ENCODE measurements around the gene SIK1. TPM values are rescaled to one million over a fixed set of nuclear protein-coding genes. Genes with fewer than 3 reads are reported as not detected.
"Not testable (repeated sequence)": the region's sequence is repeated elsewhere in the genome, so short reads cannot be mapped to it uniquely, and the experiment has no call there.

The SIK1 gene
- total RNA-seq, 2 donors from 2014 or later: 0.52 to 43.2 TPM

DNA sequence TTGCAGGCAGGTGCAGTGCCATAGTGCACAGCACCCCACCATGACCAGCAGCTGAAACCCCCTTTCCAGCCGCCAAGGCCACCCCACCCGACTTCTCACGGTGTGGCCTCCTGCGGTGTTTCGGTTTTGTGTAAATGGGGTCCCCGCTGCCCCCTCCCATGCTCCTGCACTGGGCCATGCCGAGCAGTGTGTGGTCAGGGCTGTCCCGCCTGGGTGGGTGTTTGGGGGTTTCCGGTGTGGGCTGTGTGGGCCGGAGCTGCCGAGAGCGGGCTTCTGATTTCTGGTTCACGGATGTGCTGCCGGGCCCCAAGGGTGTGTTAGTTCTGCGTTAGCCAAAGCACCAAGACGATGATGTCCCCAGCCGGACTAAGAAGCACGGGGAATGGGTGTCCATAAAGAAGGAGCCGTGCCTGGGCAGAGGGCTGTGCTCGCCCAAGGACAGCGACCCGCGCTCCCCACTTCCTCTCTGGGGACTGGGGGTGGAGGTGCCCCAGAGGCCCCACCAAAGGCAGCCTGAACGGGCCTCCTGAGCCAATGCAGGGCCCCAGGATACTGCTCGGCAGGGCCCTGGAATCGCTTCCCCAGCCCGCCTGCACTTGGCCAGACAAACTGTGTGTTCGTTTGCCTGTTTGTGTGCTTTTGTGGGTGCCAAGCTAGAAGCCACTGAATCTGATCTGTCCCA lies 45.9 kb downstream of the SIK1 start:
- H3K9me3 ChIP-seq; H3K27ac ChIP-seq; H3K36me3 ChIP-seq (replicated peaks in 1 of 2; ENCODE audit: insufficient read depth in 1 of 2, low read depth in 2 of 2); ATAC-seq; DNase-seq; H3K27me3 ChIP-seq; H3K4me3 ChIP-seq; H3K4me1 ChIP-seq; intact Hi-C loops (cut with DNase I): not testable (repeated sequence)
- no CpG with 5 or more reads among the region's 28 CpGs for WGBS, 2 donors

DNA sequence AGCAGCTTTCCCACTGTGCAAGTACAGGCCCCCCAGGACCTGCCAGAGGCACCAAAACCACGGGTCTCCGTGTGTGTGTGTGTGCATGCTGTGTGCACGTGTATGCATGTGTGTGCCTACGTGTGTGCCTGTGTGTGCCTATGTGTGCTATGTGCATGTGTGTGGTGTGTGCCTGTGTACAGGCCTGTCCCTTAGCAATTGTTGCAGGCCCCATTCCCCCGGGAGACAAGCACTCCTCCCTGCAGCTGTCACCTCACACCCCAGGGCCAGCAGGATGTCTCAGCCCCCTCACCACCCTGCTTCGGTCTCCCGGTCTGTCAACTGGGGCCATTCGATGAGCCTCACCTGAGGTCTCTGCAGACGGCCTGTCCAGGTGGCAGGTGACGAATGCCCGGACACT lies 46.6 kb downstream of the SIK1 start:
- H3K4me3 ChIP-seq; H3K27me3 ChIP-seq; DNase-seq; H3K27ac ChIP-seq; H3K36me3 ChIP-seq (replicated peaks in 1 of 2; ENCODE audit: insufficient read depth in 1 of 2, low read depth in 2 of 2); H3K4me1 ChIP-seq; intact Hi-C loops (cut with DNase I); ATAC-seq; H3K9me3 ChIP-seq: not testable (repeated sequence)
- no CpG with 5 or more reads among the region's 11 CpGs for WGBS, 2 donors

GRCh38 chr21:43379626-43380122 lies 47.3 kb downstream of the SIK1 start:
- H3K27ac ChIP-seq; H3K36me3 ChIP-seq (replicated peaks in 1 of 2; ENCODE audit: insufficient read depth in 1 of 2, low read depth in 2 of 2); intact Hi-C loops (cut with DNase I); ATAC-seq; DNase-seq; H3K27me3 ChIP-seq; H3K4me3 ChIP-seq; H3K4me1 ChIP-seq; H3K9me3 ChIP-seq: not testable (repeated sequence)
- WGBS, 2 donors: no CpG with 5 or more reads among the region's 16 CpGs

GRCh38 chr21:43376478-43376882 lies 50.5 kb downstream of the SIK1 start:
- 80% methylated on average over 10 of the region's 10 CpGs; no CpG with 5 or more reads in 1 of the 2 donors for WGBS, 2 donors
- Histone ChIP-seq H3K4me1 (no peaks in the 10 kb centered on the region), H3K4me3 (no peak overlapping the region), H3K27me3 (no peaks in the 10 kb centered on the region), H3K27ac (no peak overlapping the region), H3K36me3 (replicated peaks in 1 of 2; ENCODE audit: insufficient read depth in 1 of 2, low read depth in 2 of 2) (no peaks in the 10 kb centered on the region), H3K9me3 (no peaks in the 10 kb centered on the region)
- intact Hi-C loops (cut with DNase I): no loop called here
- TF ChIP-seq, protein P1, sequence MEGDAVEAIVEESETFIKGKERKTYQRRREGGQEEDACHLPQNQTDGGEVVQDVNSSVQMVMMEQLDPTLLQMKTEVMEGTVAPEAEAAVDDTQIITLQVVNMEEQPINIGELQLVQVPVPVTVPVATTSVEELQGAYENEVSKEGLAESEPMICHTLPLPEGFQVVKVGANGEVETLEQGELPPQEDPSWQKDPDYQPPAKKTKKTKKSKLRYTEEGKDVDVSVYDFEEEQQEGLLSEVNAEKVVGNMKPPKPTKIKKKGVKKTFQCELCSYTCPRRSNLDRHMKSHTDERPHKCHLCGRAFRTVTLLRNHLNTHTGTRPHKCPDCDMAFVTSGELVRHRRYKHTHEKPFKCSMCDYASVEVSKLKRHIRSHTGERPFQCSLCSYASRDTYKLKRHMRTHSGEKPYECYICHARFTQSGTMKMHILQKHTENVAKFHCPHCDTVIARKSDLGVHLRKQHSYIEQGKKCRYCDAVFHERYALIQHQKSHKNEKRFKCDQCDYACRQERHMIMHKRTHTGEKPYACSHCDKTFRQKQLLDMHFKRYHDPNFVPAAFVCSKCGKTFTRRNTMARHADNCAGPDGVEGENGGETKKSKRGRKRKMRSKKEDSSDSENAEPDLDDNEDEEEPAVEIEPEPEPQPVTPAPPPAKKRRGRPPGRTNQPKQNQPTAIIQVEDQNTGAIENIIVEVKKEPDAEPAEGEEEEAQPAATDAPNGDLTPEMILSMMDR (IDR thresholded peaks at IDR 0.05): no peak
- no peak for TF ChIP-seq POLR2A (IDR thresholded peaks at IDR 0.05)
- ATAC-seq (no peak), DNase-seq (no peak)

GRCh38 chr21:43375837-43376477 lies 51.0 kb downstream of the SIK1 start:
- Histone ChIP-seq H3K36me3 (replicated peaks in 1 of 2; ENCODE audit: insufficient read depth in 1 of 2, low read depth in 2 of 2) (no peaks in the 10 kb centered on the region), H3K4me3 (no peak overlapping the region), H3K4me1 (no peaks in the 10 kb centered on the region), H3K27me3 (no peaks in the 10 kb centered on the region), H3K9me3 (no peaks in the 10 kb centered on the region), H3K27ac (no peak overlapping the region)
- no peak for DNase-seq
- intact Hi-C loops (cut with DNase I): no loop called here
- TF ChIP-seq, protein P1 (IDR thresholded peaks at IDR 0.05): no peak
- TF ChIP-seq POLR2A (IDR thresholded peaks at IDR 0.05): no peak
- ATAC-seq: no peak
- 86 to 93% methylated on average over 7 to 21 of the region's 21 CpGs for WGBS, 2 donors

DNA sequence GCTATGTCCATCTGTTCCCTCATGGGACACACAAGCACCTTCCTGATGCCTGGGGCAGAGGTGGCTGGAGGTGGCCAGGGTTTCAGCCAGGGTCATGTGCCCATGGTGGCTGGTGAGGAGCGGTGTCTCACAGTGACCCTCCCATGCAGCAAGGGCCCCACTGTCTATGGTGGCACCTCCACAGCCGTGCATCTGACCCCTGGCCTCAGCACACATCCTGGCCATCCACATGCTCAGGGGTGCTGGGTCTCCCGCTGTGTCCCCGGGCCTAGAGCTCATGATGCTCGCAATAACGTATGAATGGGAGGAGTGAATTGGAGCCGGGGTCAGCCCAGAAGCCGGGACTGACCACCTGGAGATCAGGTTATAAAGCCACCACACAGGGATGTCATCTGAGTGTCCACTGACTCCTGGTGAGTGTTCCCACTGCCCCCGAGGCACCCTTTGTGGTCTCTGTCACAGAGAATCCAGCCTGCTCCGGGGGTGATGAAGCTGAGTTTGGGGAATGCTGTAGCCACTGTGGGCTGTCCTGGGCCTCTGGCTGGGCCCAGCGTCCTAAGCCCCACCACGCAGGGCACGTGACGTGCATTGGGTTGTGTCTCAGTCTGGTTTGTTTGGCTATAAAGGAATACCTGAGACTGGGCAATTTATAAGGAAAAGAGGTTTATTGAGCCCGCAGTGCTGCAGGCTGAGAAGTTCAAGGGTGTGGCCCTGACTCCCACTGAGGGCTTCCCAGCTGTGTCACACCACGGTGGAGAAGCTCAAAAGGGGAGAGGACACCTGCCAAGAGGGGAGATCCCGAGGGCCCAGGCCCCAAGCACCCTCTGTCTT lies 51.7 kb downstream of the SIK1 start:
- no peaks in the 10 kb centered on the region for H3K9me3 ChIP-seq
- TF ChIP-seq POLR2A (IDR thresholded peaks at IDR 0.05): no peak
- TF ChIP-seq, protein P1 (IDR thresholded peaks at IDR 0.05): no peak
- H3K36me3 ChIP-seq (replicated peaks in 1 of 2; ENCODE audit: insufficient read depth in 1 of 2, low read depth in 2 of 2): no peaks in the 10 kb centered on the region
- DNase-seq (no peak), ATAC-seq (no peak)
- 81 to 83% methylated on average over 5 to 14 of the region's 17 CpGs for WGBS, 2 donors
- no peak overlapping the region for H3K27ac ChIP-seq
- intact Hi-C loops (cut with DNase I): no loop called here
- H3K4me3 ChIP-seq: no peak overlapping the region
- no peaks in the 10 kb centered on the region for H3K4me1 ChIP-seq
- no peaks in the 10 kb centered on the region for H3K27me3 ChIP-seq
